ENCODE results near the gene LBX1. TPM values are rescaled to one million over a fixed set of nuclear protein-coding genes. Genes with fewer than 3 reads are reported as not detected.
A peak's percentile ranks its signal among the peaks of the same experiment; 100 is the strongest.

Gene LBX1
- total and polyA plus RNA-seq, 3 donors from 2014 or later: 0.12 TPM; not detected in 2

DNA sequence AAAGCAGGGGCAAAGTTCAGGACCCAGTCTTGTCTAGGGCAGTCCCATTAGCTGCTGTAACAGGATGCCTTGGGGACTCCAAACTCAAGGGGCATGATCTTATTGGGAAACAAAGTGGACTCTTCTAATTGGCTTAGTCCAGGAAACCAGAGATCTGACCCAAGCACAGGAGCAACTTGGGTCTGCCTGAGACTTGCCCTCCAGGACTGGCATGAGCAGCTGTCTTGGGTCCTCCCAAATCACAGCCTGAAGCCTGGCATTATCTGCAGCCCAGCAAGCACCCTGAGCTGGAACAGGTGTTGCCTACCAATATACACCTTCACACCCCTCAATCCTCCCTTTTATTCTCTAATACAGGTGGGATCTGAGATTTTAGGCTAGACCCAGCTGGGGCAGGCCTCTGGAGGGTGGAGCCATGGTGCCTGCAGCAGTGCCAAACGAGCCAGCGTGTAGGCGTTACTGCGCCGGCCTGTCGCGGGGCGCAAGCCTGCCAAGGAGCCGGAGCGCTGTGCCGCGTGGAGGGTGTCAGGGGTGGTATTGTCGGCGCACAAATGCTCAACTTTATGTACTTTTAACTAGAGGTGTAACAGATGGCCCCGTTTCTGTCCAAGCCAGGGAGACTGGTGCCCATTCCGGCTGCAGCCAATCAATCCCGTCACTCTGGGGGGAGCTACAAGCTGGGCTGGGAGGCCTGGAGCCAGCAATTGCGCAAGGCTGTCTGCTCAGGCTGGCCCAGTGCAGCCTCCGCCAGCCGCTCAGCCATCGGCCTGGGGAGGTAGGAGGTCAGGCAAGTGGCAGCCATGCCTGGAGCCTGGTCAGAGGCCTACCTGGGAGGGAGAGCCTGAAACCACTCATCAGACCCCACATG is 12.8 kb upstream of the LBX1 start:
- Histone ChIP-seq H3K27me3 (no peaks in the 10 kb centered on the region), H3K36me3 (ENCODE audit: low read depth, missing control alignments) (no peaks in the 10 kb centered on the region), H3K27ac (no peak overlapping the region), H3K4me3 (no peak overlapping the region), H3K9me3 (no peaks in the 10 kb centered on the region), H3K4me1 (no peaks in the 10 kb centered on the region)
- no peak for DNase-seq
- 96% methylated on average over 16 to 21 of the region's 21 CpGs for WGBS, 2 donors
- intact Hi-C loops (cut with DNase I; ENCODE audit: low total_unique reads): no loop called here
- no peak for TF ChIP-seq POLR2A (IDR thresholded peaks at IDR 0.05)
- TF ChIP-seq, protein P1, sequence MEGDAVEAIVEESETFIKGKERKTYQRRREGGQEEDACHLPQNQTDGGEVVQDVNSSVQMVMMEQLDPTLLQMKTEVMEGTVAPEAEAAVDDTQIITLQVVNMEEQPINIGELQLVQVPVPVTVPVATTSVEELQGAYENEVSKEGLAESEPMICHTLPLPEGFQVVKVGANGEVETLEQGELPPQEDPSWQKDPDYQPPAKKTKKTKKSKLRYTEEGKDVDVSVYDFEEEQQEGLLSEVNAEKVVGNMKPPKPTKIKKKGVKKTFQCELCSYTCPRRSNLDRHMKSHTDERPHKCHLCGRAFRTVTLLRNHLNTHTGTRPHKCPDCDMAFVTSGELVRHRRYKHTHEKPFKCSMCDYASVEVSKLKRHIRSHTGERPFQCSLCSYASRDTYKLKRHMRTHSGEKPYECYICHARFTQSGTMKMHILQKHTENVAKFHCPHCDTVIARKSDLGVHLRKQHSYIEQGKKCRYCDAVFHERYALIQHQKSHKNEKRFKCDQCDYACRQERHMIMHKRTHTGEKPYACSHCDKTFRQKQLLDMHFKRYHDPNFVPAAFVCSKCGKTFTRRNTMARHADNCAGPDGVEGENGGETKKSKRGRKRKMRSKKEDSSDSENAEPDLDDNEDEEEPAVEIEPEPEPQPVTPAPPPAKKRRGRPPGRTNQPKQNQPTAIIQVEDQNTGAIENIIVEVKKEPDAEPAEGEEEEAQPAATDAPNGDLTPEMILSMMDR (IDR thresholded peaks at IDR 0.05): no peak

DNA sequence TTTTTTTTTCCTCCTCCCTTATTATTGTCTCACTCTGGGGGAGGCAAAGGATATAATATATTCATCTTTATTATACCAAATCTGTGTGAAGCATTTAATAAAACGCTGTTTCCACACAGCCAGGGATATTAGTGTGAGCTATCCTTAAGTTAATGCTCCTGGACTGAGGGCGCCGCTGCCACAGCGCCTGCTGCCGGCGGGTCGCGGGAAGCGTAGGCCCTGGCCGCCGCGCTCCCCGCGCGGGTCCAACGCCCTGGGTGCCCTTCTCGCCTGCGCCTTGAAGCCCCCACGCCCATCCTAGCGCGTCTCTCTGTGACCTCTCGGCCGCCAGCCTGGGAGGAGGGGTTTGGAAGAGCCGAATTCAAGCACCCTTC is 9.5 kb upstream of the LBX1 start:
- DNase-seq: no peak
- intact Hi-C loops (cut with DNase I; ENCODE audit: low total_unique reads): no loop called here
- H3K27me3 ChIP-seq: no peaks in the 10 kb centered on the region
- WGBS, 2 donors: 12 to 36% methylated on average over 19 to 24 of the region's 24 CpGs
- no peaks in the 10 kb centered on the region for H3K36me3 ChIP-seq (ENCODE audit: low read depth, missing control alignments)
- no peaks in the 10 kb centered on the region for H3K4me1 ChIP-seq
- no peak overlapping the region for H3K4me3 ChIP-seq
- H3K9me3 ChIP-seq: no peaks in the 10 kb centered on the region
- no peak overlapping the region for H3K27ac ChIP-seq
- TF ChIP-seq POLR2A (IDR thresholded peaks at IDR 0.05): no peak
- TF ChIP-seq, protein P1 (IDR thresholded peaks at IDR 0.05): peak in 2 of 3 experiments; percentile 5 to 29

DNA sequence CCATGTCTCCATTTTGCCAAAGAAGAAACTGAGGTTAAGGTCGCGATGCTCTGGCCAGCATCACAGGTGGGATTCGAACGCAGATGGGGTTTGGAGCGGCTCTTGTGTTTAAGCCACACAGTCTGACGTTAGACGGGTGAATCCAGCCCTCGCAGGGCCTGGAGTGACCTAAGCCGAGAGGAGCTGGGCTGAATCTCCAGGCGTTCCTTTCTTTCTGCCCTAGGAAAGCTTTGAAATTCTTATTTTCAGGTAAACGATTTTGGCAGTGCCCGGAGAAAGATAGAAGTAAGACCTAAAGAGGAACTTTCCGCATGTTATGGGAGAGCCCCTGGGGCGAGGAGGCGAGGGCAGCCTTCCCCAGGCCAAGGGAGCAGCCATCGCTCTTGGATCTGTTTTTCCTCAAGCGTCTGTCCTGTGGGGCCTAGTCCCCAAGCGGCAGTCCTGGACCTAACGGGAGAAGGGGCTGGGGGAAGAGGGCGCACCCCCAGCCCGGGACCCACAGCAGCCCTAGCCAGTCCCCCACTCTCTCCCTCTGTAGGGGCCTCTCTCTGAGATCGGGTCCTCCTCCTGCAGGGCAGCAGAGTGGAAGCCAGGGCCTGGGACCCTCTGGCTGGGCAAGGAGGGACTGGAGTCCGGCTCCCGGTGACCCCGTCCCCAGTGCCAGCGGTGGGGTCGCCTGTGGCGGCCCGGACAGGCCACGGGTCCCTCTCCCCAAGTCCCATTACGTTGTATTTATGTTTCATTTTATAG is 8.9 kb upstream of the LBX1 start:
- H3K36me3 ChIP-seq (ENCODE audit: low read depth, missing control alignments): no peaks in the 10 kb centered on the region
- intact Hi-C loops (cut with DNase I; ENCODE audit: low total_unique reads): no loop called here
- WGBS, 2 donors: 23% methylated on average over 29 to 31 of the region's 31 CpGs
- H3K27me3 ChIP-seq: no peaks in the 10 kb centered on the region
- no peak for TF ChIP-seq POLR2A (IDR thresholded peaks at IDR 0.05)
- TF ChIP-seq, protein P1 (IDR thresholded peaks at IDR 0.05): no peak
- no peaks in the 10 kb centered on the region for H3K9me3 ChIP-seq
- H3K4me3 ChIP-seq: no peak overlapping the region
- no peak for DNase-seq
- H3K27ac ChIP-seq: no peak overlapping the region
- no peaks in the 10 kb centered on the region for H3K4me1 ChIP-seq

DNA sequence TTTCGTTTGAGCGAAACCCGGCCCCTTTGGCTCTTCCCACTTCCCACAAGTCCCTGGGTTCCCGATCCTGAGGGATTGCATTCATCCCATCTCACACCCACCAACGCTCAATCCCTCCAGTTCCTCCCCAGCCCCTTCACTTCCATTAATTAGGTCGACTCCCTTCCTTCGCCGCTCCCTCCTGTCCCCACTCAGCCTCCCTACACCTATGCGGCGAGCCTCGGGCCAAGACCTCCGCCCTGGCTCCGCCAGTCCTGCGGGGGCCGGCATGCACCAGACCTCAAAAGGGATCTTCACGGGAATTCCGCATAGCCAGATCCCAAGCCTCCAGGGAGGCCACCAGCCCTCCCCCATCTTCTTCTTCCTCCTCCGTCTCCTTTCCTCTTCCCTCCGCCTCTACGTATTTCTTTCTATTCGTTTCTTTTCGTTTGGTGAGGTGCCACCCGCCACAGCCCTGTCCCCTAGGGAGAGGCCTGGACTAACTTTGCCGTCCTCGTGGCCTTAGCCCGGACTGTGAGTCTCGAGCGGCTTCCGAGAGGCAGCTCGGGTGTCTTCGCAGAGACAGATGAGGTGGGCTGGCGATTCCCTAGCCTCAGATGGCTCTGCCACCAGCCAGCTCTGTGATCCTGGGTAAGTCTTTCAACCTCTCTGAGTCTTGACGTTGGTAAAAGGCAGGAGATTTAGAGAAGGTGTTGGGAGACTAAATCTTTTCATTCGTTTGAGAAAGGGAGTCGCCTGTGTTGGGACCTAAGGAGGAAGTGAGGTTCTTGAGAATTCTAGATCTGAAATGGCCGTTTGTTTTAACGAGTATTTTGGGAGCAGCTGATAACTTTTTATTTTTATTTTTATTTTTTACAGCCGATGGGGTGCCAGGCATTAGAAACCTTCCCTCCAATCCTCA is 8.1 kb upstream of the LBX1 start:
- H3K4me3 ChIP-seq: peak overlapping the region in 1 of 2 donors; percentile 4
- intact Hi-C loops (cut with DNase I; ENCODE audit: low total_unique reads): no loop called here
- no peaks in the 10 kb centered on the region for H3K4me1 ChIP-seq
- no peaks in the 10 kb centered on the region for H3K27me3 ChIP-seq
- H3K9me3 ChIP-seq: no peaks in the 10 kb centered on the region
- H3K27ac ChIP-seq: no peak overlapping the region
- H3K36me3 ChIP-seq (ENCODE audit: low read depth, missing control alignments): no peaks in the 10 kb centered on the region
- DNase-seq: no peak
- WGBS, 2 donors: 10 to 14% methylated on average over 38 of the region's 38 CpGs
- TF ChIP-seq POLR2A (IDR thresholded peaks at IDR 0.05): no peak
- TF ChIP-seq, protein P1 (IDR thresholded peaks at IDR 0.05): no peak
